Heart left ventricle (tissue), 16 donors: ENCODE results near the gene MITF. TPM values are rescaled to one million over a fixed set of nuclear protein-coding genes. Genes with fewer than 3 reads are reported as not detected.
A peak's percentile ranks its signal among the peaks of the same experiment; 100 is the strongest.

Source experiments
- ATAC-seq, 4 donors: fragments of 200-7000 bp; cut with Tn5 transposase; one replicate each; pipeline ENCODE4 v1.9.1; 2020 to 2022; ENCODE audit warnings: moderate library complexity in 4 of 4, mild to moderate bottlenecking in 3 of 4, moderate number of reproducible peaks in 1 of 4
- DNase-seq, 5 donors: peaks; one replicate each; pipeline ENCODE4 v3.0.0-alpha.2; 2020
- H3K27ac ChIP-seq, 12 donors: fragments of 200-600 bp; sonication (generic) in 4 of 12; one replicate each; pipeline versions ENCODE4 v1.5.0 to v1.8.0; 2016 to 2022; ENCODE audit warnings: mild to moderate bottlenecking in 2 of 12
- H3K27me3 ChIP-seq, 9 donors: fragments of 200-600 bp; sonication (generic) in 2 of 9; one replicate each; pipeline versions ENCODE4 v1.5.1 to v1.8.0; 2016 to 2022; ENCODE audit warnings: mild to moderate bottlenecking in 3 of 9
- H3K36me3 ChIP-seq, 9 donors: fragments of 200-600 bp; sonication (generic) in 2 of 9; one replicate each; pipeline versions ENCODE4 v1.5.0 to v1.8.0; 2018 to 2022; ENCODE audit warnings: mild to moderate bottlenecking in 2 of 9
- H3K4me1 ChIP-seq, 12 donors: fragments of 200-600 bp; sonication (generic) in 4 of 12; one replicate each; pipeline versions ENCODE4 v1.5.0 to v1.8.0; 2016 to 2022; ENCODE audit warnings: mild to moderate bottlenecking in 3 of 12
- H3K4me3 ChIP-seq, 12 donors: fragments of 200-600 bp; sonication (generic) in 4 of 12; one replicate each; pipeline versions ENCODE4 v1.5.0 to v1.8.0; 2017 to 2022; ENCODE audit warnings: mild to moderate bottlenecking in 9 of 12, moderate library complexity in 4 of 12
- H3K9me3 ChIP-seq, 12 donors: fragments of 200-600 bp; sonication (generic) in 4 of 12; one replicate each; pipeline versions ENCODE4 v1.5.0 to v1.8.0; 2016 to 2022; ENCODE audit warnings: mild to moderate bottlenecking in 1 of 12
- CTCF ChIP-seq, 12 donors: fragments of 200-600 bp; sonication (generic) in 4 of 12; IDR thresholded peaks; one replicate each; pipeline versions ENCODE4 v1.5.0 to v1.8.0; 2018 to 2022; ENCODE audit warnings: antibody characterized with exemption in 12 of 12, mild to moderate bottlenecking in 5 of 12
- POLR2A ChIP-seq, 2 donors: fragments of 450-650 bp; IDR thresholded peaks; one replicate each; pipeline ENCODE4 v1.6.1; 2017; ENCODE audit warnings: antibody characterized with exemption in 2 of 2, mild to moderate bottlenecking in 2 of 2, moderate library complexity in 2 of 2
- WGBS, 4 donors: extraction: QIAGEN DNeasy Blood & Tissue Kit in 2 of 4; methylation state at CpG; one replicate each; pipeline versions ENCODE4 v1.1.5 to v1.1.7; 2013 to 2018; 5-methylcytosine and 5-hydroxymethylcytosine counted together
- intact Hi-C, 10 donors: fragments of 100-400 bp; cut with DNase I; formaldehyde crosslinking; loops; one replicate each; pipeline versions ENCODE4 v1.11.1 to v1.14.2; 2022
- polyA plus RNA-seq, 2 donors: library from polyadenylated mRNA; stranded (reverse); fragments of 200-250 nt; gene quantifications; one replicate each; pipeline ENCODE4 v1.2.3, GENCODE V29; 2013
- total RNA-seq, 9 donors: library from RNA; depleted of rRNA in 2 of 9; stranded (reverse); fragments of >200 nt in 2 of 9; fragmentation: NEBNext Ultra II Directional in 3 of 9; extraction: Animal tissue kit (Norgen Biotek cat#: 25700) in 3 of 9; gene quantifications; one replicate each; pipeline versions ENCODE4 v1.1.0 to v1.2.4, GENCODE V29; 2016 to 2023
- donor health status: ischemic (EF 13 %, LVEDD 7.1; RV severe dilation, severe dysfunction).
- donor health status: healthy with polysubstance abuse.
- donor health status: DM: no; HTN: yes; CAD: no.
- donor health status: DM: no; HTN: no; CAD: no.
- donor health status: ischemic (EF 25% LVEDD 6.9; RV normal size, moderate dysfunction).
- donor health status: ischemic (EF 25% LVEDD 5.7; RV mildly dilated, moderate dysfunction).
- donor health status: healthy.
- donor health status: DM: yes; HTN: yes; CAD: no.
- donor health status: ischemic (EF 35%, LVEDD 5.7; RV mildly dilated, moderate dysfunction).
- donor health status: nonischemic (EF 11% LVEDD 7.7; RV severe dilation, severe dysfunction).
- donor health status: DM: yes; HTN: yes; CAD: no.
- donor health status: PGD.
- donor health status: ischemic (EF 29% LVEDD 5.4; RV normal size, mild dysfunction).
- donor health status: nonischemic (EF 23%, LVEDD 6.1; RV moderate dilation, normal function).

Gene MITF
- total and polyA plus RNA-seq, 11 donors = 17.9 to 114 (median 81.1) TPM

GRCh38 chr3:69970827-69971226 lies 231.6 kb downstream of the MITF start:
- ATAC-seq (peak in 1 of 4 donors; percentile 23), DNase-seq (no peak)
- H3K27ac ChIP-seq = no peak overlapping the region
- TF ChIP-seq POLR2A (IDR thresholded peaks at IDR 0.05) = no peak
- no peaks in the 10 kb centered on the region for H3K9me3 ChIP-seq
- H3K36me3 ChIP-seq = peaks cover 0 to 13% (median 0%) of the 10 kb centered on the region in 9 donors
- no peak overlapping the region for H3K4me3 ChIP-seq
- intact Hi-C loops = no loop called here
- no peaks in the 10 kb centered on the region for H3K27me3 ChIP-seq
- 90 to 93% (median 91%) methylated on average over 5 of the region's 5 CpGs for WGBS, 4 donors
- peaks cover 0 to 10% (median 0%) of the 10 kb centered on the region in 12 donors for H3K4me1 ChIP-seq

- TF ChIP-seq POLR2A (IDR thresholded peaks at IDR 0.05) = no peak
- no peak for TF ChIP-seq CTCF (IDR thresholded peaks at IDR 0.05)
- Histone ChIP-seq H3K9me3 (peaks cover 0 to 8% (median 0%) of the 10 kb centered on the region in 12 donors), H3K36me3 (no peaks in the 10 kb centered on the region), H3K27me3 (no peaks in the 10 kb centered on the region), H3K27ac (no peak overlapping the region), H3K4me3 (no peak overlapping the region), H3K4me1 (peaks cover 0 to 14% (median 0%) of the 10 kb centered on the region in 12 donors)
- ATAC-seq (no peak), DNase-seq (no peak)
- WGBS, 4 donors = 92 to 96% (median 95%) methylated on average over 4 of the region's 4 CpGs
- intact Hi-C loops = no loop called here
Observed at GRCh38 chr3:69972672-69973071, 233.4 kb downstream of the MITF start.

- DNase-seq (no peak), ATAC-seq (no peak)
- intact Hi-C loops = no loop called here
- no peaks in the 10 kb centered on the region for H3K27me3 ChIP-seq
- WGBS, 4 donors = 51 to 64% (median 58%) methylated on average over 2 of the region's 2 CpGs
- H3K4me1 ChIP-seq = peaks cover 0 to 14% (median 0%) of the 10 kb centered on the region in 12 donors
- H3K27ac ChIP-seq = no peak overlapping the region
- H3K9me3 ChIP-seq = peaks cover 0 to 29% (median 10%) of the 10 kb centered on the region in 12 donors
- no peak overlapping the region for H3K4me3 ChIP-seq
- H3K36me3 ChIP-seq = no peaks in the 10 kb centered on the region
- TF ChIP-seq POLR2A (IDR thresholded peaks at IDR 0.05) = no peak
- TF ChIP-seq CTCF (IDR thresholded peaks at IDR 0.05) = no peak
Observed at GRCh38 chr3:69976021-69976420, 236.8 kb downstream of the MITF start.

GRCh38 chr3:69983546-69984265 lies 244.4 kb downstream of the MITF start:
- Histone ChIP-seq H3K4me1 (no peaks in the 10 kb centered on the region), H3K36me3 (no peaks in the 10 kb centered on the region), H3K27ac (no peak overlapping the region), H3K27me3 (no peaks in the 10 kb centered on the region), H3K9me3 (peaks cover 0 to 11% (median under 1%) of the 10 kb centered on the region in 12 donors), H3K4me3 (no peak overlapping the region)
- DNase-seq (no peak), ATAC-seq (no peak)
- 84 to 89% (median 84%) methylated on average over 5 of the region's 5 CpGs for WGBS, 4 donors
- no peak for TF ChIP-seq POLR2A (IDR thresholded peaks at IDR 0.05)
- TF ChIP-seq CTCF (IDR thresholded peaks at IDR 0.05) = no peak
- intact Hi-C loops = no loop called here
